HepG2 (cell line): ENCODE data around the gene SDK2. TPM values are rescaled to one million over a fixed set of nuclear protein-coding genes. Genes with fewer than 3 reads are reported as not detected.
A peak's percentile ranks its signal among the peaks of the same experiment; 100 is the strongest.

Experiments
- ATAC-seq: fragments of 200-7000 bp; cut with Tn5 transposase; 3 replicates; pipeline ENCODE4 v1.9.1; 2020; ENCODE audit warnings: mild to moderate bottlenecking, moderate library complexity
- BruUV-seq: library from RNA; stranded (reverse); fragments of 400-500 nt; replicated peaks from 2 replicates; lab custom pipeline; 2021; lab: Mats Ljungman, UMichigan
- CTCF ChIA-PET: fragments of 300-600 bp; formaldehyde crosslinking; extraction: SDS; loops from one replicate; lab custom pipeline; 2021; ENCODE audit warnings: low total read pairs, inconsistent platforms, low intra/inter-chr PET ratio; lab: Yijun Ruan, JAX
- POLR2A ChIA-PET: fragments of 350-600 bp; sonication (Branson Sonifier 250); formaldehyde crosslinking; loops from one replicate; lab custom pipeline; 2020; ENCODE audit warnings: antibody characterized with exemption, inconsistent platforms; lab: Yijun Ruan, JAX
- DNase-seq: peaks from one replicate; pipeline ENCODE4 v3.0.0-alpha.2; 2015; ENCODE audit warnings: low spot score
- FAIRE-seq: peaks from 3 replicates; lab custom pipeline; 2011; peaks lifted over from hg19 to GRCh38; lab: Jason Lieb, UNC
- H2AFZ ChIP-seq: one replicate; pipeline ENCODE4 v1.6.1; 2011; ENCODE audit warnings: low read length, inconsistent platforms
- H3K27ac ChIP-seq: fragments of 300-600 bp; 3 replicates; pipeline ENCODE4 v1.8.0; 2011; ENCODE audit warnings: mixed run types, mild to moderate bottlenecking, mixed read lengths, low read length, inconsistent platforms; ENCODE audit not compliant: insufficient read depth; ENCODE audit errors: extremely low read length
- H3K27me3 ChIP-seq, 2 experiments: fragments of 200-600 bp in 1 of 2; 2 replicates in 1 of 2; 3 replicates in 1 of 2; pipeline versions ENCODE4 v1.6.0 to v1.8.0; 2011; ENCODE audit warnings: low read length in 2 of 2, mild to moderate bottlenecking in 2 of 2, moderate library complexity in 2 of 2, inconsistent platforms in 1 of 2; ENCODE audit not compliant: insufficient read depth in 2 of 2, control insufficient read depth in 1 of 2
- H3K36me3 ChIP-seq, 2 experiments: fragments of 200-600 bp in 1 of 2; replicated peaks in 1 of 2; 2 replicates in 1 of 2; 3 replicates in 1 of 2; pipeline versions ENCODE4 v1.5.1 to v1.8.0; 2011; ENCODE audit warnings: low read length in 2 of 2, inconsistent platforms in 1 of 2; ENCODE audit not compliant: insufficient read depth in 2 of 2, control insufficient read depth in 1 of 2
- H3K4me1 ChIP-seq: 2 replicates; pipeline ENCODE4 v1.5.1; 2012; ENCODE audit warnings: low read length, inconsistent platforms; ENCODE audit not compliant: insufficient read depth
- H3K4me2 ChIP-seq: 2 replicates; pipeline ENCODE4 v1.6.0; 2011; ENCODE audit warnings: low read depth, low read length, inconsistent platforms
- H3K4me3 ChIP-seq, 3 experiments: fragments of 200-600 bp in 1 of 3; sonication (generic), shearing (Covaris generic) in 1 of 3; replicated peaks in 1 of 3; 2 replicates each; pipeline ENCODE4 v1.5.1; 2011 to 2016; ENCODE audit warnings: low read length in 3 of 3, inconsistent platforms in 2 of 3, low read depth in 2 of 3, mild to moderate bottlenecking in 2 of 3, control low read depth in 1 of 3, mixed read lengths in 1 of 3; ENCODE audit not compliant: insufficient read depth in 1 of 3
- H3K79me2 ChIP-seq: one replicate; pipeline ENCODE4 v1.6.1; 2011; ENCODE audit warnings: low read length, inconsistent platforms; ENCODE audit not compliant: insufficient read depth
- H3K9ac ChIP-seq: 2 replicates; pipeline ENCODE4 v1.6.0; 2011; ENCODE audit warnings: mild to moderate bottlenecking, low read depth, low read length, inconsistent platforms; ENCODE audit not compliant: insufficient read depth
- H3K9me3 ChIP-seq: 2 replicates; pipeline ENCODE4 v1.5.1; 2012; ENCODE audit warnings: mild to moderate bottlenecking, low read length
- H4K20me1 ChIP-seq: 2 replicates; pipeline ENCODE4 v1.6.0; 2011; ENCODE audit warnings: inconsistent platforms, mild to moderate bottlenecking, low read length, moderate library complexity; ENCODE audit not compliant: insufficient read depth
- DNMT3B ChIP-seq: conservative IDR thresholded peaks from 2 replicates; pipeline ENCODE4 v1.6.1; 2016; ENCODE audit warnings: missing biosample characterization, control low read depth
- RBFOX2 ChIP-seq: fragments of 200-400 bp; formaldehyde crosslinking; IDR thresholded peaks from 2 replicates; pipeline ENCODE4 v1.6.1; 2017; ENCODE audit warnings: low read depth, mild to moderate bottlenecking, low read length
- RXRA ChIP-seq: sonication (generic); formaldehyde crosslinking; IDR thresholded peaks from 2 replicates; pipeline ENCODE4 v1.5.1; 2020; ENCODE audit warnings: missing genetic modification reagents
- ZNF788 ChIP-seq: sonication (generic); formaldehyde crosslinking; IDR thresholded peaks from 2 replicates; pipeline ENCODE4 v1.5.0; 2020; ENCODE audit warnings: mild to moderate bottlenecking, missing genetic modification reagents, borderline replicate concordance
- WGBS: methylation state at CpG from one replicate; pipeline ENCODE4 v1.1.6; 2017; ENCODE audit warnings: low lambda C conversion rate; 5-methylcytosine and 5-hydroxymethylcytosine counted together
- in situ Hi-C: cut with HindIII; loops from 2 replicates; pipeline ENCODE4 v1.10.0; 2017; ENCODE audit warnings: low pct_unique_long_range_greater_than_20kb; ENCODE audit not compliant: extremely low pct_ligation_motif_present
- intact Hi-C: fragments of 100-400 bp; cut with micrococcal nuclease; formaldehyde crosslinking; loops from one replicate; pipeline ENCODE4 v1.10.0; 2022; ENCODE audit not compliant: unreplicated experiment
- polyA plus RNA-seq, 8 experiments: library from polyadenylated mRNA; depleted of rRNA in 3 of 8; stranded (reverse) in 7 of 8; unstranded in 1 of 8; fragments of >200 nt; fragmentation: Illumina TruSeq in 4 of 8; extraction: Trizol in 4 of 8; gene quantifications; 2 replicates each; pipeline versions ENCODE4 v1.2.1 to v1.2.3, GENCODE V29; 2011 to 2016; ENCODE audit warnings: low read depth in 4 of 8, missing spikeins in 1 of 8, mixed read lengths in 1 of 8; ENCODE audit not compliant: insufficient read depth in 1 of 8
- total RNA-seq, 5 experiments: library from RNA; depleted of rRNA; stranded (reverse); fragments of >200 nt; fragmentation: Illumina TruSeq; extraction: Trizol; gene quantifications; 2 replicates each; pipeline ENCODE4 v1.2.3, GENCODE V29; 2016; ENCODE audit warnings: low read depth in 1 of 5
- TF ChIP-seq, protein P1 (sequence below): sonication (generic); formaldehyde crosslinking; IDR thresholded peaks from 2 replicates; pipeline ENCODE4 v1.5.0; 2020; ENCODE audit warnings: missing genetic modification reagents, mild to moderate bottlenecking, borderline replicate concordance

SDK2 gene
- total and polyA plus RNA-seq, 2 of the 13 experiments (the other 11 are each of a cell fraction or from before 2014, with no cell fraction given), result not detected

- in situ Hi-C loops, result no loop called here
- TF ChIP-seq RBFOX2 (no peak), RXRA (CRISPR knock-in tag) (0 out of 2 replicates have a peak, but pooled peaks have one; percentile 20)
- H3K4me3 ChIP-seq, result no peak overlapping the region
- no TSS peak for BruUV-seq
- H3K4me1 ChIP-seq, result peaks cover 66% of the 10 kb centered on the region
- H4K20me1 ChIP-seq, result no peaks in the 10 kb centered on the region
- ChIA-PET CTCF (interaction anchor here (3.5 kb wide), 1 partner anchor 109 kb away, joined by 11 read pairs; no protein-coding TSS in a partner anchor), POLR2A (interaction anchor here (0.6 to 3.1 kb wide), 5 partner anchors 55 to 103 kb away, joined by 3 to 11 read pairs (median 4); partner anchors contain the start of gene CPSF4L)
- no peak overlapping the region for H3K9ac ChIP-seq
- no peaks in the 10 kb centered on the region for H3K9me3 ChIP-seq
- 22% methylated on average over 20 of the region's 20 CpGs for WGBS
- DNase-seq, result no peak
- no peak overlapping the region for H3K4me2 ChIP-seq
- no peak for ATAC-seq
- no peak overlapping the region for H2AFZ ChIP-seq
- H3K36me3 ChIP-seq, result no peaks in the 10 kb centered on the region
- intact Hi-C loops, result no loop called here
- no peak for FAIRE-seq
- H3K27ac ChIP-seq, result no peak overlapping the region
- H3K79me2 ChIP-seq, result no peaks in the 10 kb centered on the region
- peaks cover 22 to 79% of the 10 kb centered on the region in 2 experiments for H3K27me3 ChIP-seq
Measured at GRCh38 chr17:73365301-73365874, 278.9 kb downstream of the SDK2 start.

- peak overlapping the region; percentile 44 for H3K4me2 ChIP-seq
- intact Hi-C loops (no loop called here), in situ Hi-C loops (loop anchor here (5.0 kb wide), 1 partner anchor 52 kb away; the partner anchor contains the start of gene CDC42EP4)
- H3K79me2 ChIP-seq, result no peaks in the 10 kb centered on the region
- no TSS peak for BruUV-seq
- no peak overlapping the region for H3K4me3 ChIP-seq
- ChIA-PET CTCF (no interaction called here), POLR2A (interaction anchor here (1.1 to 3.1 kb wide), 2 partner anchors 102 to 114 kb away, joined by 3 to 11 read pairs; partner anchors contain the start of gene CPSF4L)
- DNase-seq, result no peak
- no peaks in the 10 kb centered on the region for H3K9me3 ChIP-seq
- H4K20me1 ChIP-seq, result no peaks in the 10 kb centered on the region
- no peak for TF ChIP-seq DNMT3B (CRISPR knock-in tag)
- TF ChIP-seq, protein P1, sequence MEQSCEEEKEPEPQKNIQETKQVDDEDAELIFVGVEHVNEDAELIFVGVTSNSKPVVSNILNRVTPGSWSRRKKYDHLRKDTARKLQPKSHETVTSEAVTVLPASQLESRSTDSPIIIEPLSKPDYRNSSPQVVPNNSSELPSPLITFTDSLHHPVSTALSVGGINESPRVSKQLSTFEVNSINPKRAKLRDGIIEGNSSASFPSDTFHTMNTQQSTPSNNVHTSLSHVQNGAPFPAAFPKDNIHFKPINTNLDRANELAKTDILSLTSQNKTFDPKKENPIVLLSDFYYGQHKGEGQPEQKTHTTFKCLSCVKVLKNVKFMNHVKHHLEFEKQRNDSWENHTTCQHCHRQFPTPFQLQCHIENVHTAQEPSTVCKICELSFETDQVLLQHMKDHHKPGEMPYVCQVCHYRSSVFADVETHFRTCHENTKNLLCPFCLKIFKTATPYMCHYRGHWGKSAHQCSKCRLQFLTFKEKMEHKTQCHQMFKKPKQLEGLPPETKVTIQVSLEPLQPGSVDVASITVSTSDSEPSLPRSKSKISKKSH (CRISPR knock-in tag), result no peak
- TF ChIP-seq ZNF788 (CRISPR knock-in tag), result 0 out of 2 replicates have a peak, but pooled peaks have one; percentile 1
- H3K27ac ChIP-seq, result no peak overlapping the region
- no peaks in the 10 kb centered on the region for H3K36me3 ChIP-seq
- H2AFZ ChIP-seq, result no peak overlapping the region
- H3K9ac ChIP-seq, result no peak overlapping the region
- H3K27me3 ChIP-seq, result peaks cover 25 to 83% of the 10 kb centered on the region in 2 experiments
- no peak for FAIRE-seq
- H3K4me1 ChIP-seq, result peaks cover 71% of the 10 kb centered on the region
- WGBS, result 21% methylated on average over 3 of the region's 4 CpGs
- ATAC-seq, result no peak
Measured at GRCh38 chr17:73364155-73364522, 280.1 kb downstream of the SDK2 start.
